ENCODE results near the gene IL11.

IL11 gene

DNA sequence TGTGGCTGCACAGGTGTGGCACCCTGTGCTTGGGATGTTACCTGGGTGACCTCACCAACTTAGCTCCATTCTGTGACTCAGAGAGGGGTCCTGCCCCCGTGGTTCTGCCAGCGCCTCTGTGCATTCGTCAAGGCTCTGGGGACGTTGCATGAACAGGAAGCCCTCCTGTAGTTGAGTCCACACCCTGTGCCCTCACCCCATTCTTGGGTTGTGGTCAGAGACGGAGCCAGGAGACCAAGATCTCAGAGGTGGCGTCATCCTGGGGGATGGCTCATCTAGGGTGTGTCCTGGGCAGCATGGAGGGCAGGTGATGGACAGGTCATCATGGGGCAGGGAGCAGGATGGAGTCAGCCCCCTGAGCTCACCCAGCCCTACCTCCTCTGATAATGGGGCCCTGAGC is 18.2 kb downstream of the IL11 start:
- DNase-seq (ENCODE audit: low read depth): no peak

DNA sequence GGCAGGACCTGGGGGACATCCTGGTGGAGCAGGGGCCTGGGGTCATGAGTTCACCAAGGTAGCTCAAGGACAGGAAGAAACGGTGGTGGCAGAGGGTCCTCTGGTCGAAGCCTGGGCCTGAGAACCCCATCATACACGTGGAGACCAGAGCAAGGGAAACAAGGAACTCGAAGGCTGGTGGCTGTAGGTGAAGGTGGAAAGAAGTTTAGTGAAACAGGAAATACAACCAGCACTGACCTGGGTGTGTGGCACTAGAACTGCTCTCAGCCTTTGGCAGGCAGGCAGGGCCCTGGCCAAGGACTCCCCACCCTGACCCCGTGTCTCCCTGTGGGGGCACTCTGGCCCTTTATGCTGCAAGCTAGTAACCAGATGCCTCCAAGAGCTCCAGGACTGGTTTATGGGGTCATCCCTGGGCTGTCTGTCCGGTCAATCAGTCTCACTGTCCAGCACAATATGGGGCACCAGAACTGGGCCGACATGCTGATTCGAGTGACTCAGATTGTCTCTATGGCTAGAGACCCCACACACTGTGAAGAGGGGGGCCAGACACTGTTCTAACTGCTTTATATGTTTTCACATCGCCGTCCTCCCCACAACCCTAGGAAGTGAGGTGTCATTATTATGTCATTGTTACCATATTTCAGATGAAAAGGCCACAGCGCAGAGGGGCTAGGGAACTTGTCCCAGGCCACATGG is 19.5 kb downstream of the IL11 start:
- no peak for DNase-seq (ENCODE audit: low read depth)

- no peak for DNase-seq (ENCODE audit: low read depth)
These were observed 21.8 kb downstream of the IL11 start for GRCh38 chr19:55348317-55349034.

- no peak for DNase-seq (ENCODE audit: low read depth)
These were observed 22.7 kb downstream of the IL11 start for GRCh38 chr19:55347442-55348009.

- no peak for DNase-seq (ENCODE audit: low read depth)
These were observed 23.4 kb downstream of the IL11 start for GRCh38 chr19:55346725-55347441.

GRCh38 chr19:55345818-55346724 is 24.2 kb downstream of the IL11 start:
- DNase-seq (ENCODE audit: low read depth): no peak

DNA sequence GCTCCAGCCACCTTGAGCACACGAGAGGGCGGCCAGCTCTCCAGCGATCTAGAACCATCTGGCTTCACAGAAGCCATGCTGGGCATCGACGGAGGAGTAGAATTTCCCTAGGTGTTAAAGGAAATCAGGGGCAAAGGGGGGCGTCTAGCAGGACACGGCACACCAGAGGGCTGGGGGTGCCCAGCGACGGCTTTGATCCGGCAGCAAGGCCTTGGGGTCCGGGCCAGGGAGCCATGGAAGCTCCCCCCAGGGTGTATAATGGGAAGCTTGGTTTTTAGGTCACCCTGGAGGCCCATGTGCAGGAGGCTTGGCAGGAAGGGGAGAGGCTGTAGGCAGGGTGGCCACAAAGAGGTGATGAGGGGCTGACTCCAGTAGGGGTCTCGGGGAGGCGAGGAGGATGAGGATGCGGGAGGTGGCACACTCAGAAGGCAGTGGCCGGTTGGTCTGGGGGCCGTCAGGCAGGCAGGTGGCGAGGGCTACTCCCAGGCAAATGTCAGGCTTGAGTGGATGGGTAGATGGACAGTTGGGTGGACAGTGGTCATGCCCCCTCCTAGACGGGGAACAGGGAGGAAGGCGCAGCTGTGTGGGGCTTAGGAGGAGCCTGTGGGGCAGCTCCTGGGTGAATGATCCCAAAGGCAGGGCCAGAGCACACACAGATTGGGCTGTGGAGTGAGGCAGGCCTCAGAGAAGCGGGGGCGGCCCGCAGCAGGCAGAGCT is 25.0 kb downstream of the IL11 start:
- no peak for DNase-seq (ENCODE audit: low read depth)

DNA sequence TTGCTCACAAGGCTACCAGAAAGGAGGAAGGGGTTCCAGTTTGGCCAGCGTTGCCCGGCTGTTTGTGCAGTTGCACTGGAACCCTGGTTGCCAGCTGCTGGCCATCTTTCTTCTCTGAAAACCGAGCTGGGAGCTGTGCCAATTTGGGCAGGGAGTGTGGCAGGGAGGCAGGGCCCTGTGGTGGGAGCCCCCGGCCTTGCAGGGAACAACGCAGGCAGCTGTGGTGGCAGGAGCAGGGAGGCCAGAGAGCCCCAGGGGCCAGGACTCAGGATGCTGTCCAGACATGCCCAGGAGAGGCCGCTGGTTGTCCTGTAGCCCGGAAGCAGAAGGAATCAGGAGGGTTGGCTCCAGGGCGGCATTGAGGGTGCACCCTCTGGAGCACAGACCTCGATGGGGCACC is 25.8 kb downstream of the IL11 start:
- DNase-seq (ENCODE audit: low read depth): no peak

DNA sequence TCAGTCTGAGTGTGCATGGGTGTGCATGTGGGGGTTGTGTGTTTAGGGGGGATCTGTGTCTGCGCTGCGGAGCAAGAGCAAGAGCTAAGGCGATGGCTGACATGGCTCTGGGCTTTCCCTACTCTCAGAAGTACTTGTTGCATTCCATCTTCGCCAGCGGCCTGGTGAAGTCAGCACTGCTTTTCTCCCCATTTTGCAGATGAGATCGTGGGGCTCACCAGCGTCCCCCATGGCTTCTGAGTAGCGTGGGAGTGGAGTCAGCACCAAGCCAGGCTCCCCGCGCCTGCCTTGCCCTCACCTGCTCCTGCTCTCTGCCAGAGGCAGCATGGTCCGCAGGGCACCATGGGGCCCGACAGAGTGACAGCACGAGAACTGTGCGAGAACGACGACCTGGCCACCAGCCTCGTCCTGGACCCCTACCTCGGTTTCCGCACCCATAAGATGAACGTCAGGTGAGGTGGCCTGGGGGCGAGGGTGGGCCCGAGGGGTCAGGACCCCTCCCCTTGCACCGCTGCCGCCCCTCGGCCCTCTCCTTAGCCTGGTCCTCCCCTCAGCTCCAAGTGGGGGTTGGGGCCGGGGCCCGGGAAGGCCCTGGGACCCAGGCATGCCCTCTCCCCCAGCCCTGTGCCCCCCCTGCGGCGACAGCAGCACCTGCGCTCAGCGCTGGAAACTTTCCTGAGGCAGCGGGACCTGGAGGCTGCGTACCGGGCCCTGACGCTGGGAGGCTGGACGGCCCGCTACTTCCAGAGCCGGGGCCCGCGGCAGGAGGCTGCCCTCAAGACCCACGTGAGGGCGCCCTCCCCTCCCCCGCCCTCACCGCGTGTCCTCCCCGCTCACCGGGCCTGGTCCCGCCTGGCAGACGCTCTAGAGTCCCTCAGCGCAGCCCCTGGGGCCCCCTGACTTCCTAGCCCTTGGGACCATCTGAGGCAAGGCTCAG is 28.4 kb downstream of the IL11 start:
- DNase-seq (ENCODE audit: low read depth): no peak

DNA sequence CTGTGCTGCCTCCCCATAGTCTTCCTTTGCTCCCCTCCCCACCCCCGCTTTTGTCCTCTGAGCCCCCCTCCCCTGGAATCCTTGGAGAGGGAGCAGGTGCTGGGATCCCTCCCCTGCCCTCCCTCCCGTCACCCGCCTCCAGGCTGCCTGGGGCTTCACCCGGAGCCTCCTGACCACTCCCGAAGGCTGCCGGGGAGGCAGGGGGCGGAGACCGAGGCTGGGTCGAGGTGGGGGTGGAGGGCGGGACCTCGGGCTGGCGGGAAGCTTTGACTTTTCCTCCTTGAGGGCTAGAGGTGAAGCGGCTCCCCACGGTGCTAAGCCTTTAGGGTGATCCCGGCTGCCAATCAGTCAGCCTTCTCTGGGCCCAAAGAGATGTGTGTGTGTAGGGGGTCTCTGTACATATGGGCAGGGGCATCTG is 29.1 kb downstream of the IL11 start:
- DNase-seq (ENCODE audit: low read depth): peak; percentile 75

DNA sequence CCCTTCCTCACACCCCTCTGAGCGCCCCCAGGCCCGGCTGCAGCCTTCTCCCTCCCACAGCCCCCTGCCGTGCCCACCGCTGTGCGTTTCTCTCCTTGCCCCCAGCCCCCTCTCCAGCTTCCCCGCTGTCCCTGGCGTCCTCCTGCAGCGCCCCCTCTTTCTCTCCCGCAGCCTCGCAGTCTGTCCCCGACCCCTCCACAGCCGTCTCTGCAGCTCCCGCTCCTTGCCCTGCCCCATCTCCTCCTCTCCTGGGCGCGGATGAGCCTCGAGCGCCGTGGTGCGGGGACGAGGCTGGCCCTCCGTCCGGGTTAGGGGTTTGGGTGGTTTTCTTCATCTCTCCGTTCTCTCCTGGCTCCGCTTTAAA is 29.5 kb downstream of the IL11 start:
- DNase-seq (ENCODE audit: low read depth): peak; percentile 40

DNA sequence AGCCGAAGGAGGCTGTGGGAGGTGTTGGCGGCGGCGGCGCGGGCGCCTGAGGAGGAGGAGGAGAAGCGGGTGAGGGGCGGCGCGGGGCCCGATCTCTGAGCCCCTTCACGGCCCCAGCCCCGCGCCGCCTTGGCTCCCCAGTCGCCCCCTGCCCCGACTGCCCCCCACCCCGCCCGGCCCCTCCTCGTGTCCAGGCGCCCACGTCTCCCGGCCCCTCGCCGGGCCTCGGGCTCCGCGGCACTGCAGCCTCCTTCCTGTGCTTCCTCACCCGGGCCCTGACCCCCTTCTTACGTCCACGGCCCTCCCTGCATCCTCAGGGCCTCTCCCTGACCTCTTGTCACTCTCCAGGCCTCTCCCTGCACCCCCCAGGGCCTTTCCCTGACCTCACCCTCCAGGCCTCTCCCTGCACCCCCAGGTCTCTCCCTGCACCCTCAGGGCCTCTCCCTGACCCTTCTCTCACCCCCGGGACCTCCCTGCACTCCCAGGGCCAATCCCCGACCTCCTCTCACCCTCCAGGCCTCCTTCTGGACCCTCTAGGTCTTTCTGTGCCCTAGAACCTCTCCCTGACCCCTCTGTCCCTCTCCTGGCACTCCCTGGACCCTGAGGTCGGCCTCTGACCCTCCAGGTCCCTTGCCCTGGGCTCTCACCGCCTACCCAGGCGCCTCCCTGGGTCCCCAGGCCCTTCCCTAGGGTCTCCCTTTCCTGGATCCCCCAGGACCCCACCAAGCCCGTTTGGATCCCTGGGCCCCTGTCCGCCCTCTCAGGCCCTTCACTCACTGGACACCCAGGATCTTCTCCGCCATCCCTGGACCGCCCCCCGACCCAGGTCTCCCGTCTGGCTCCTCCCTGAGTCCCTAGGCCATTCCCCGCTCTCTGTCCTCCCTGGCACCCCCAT is 30.1 kb downstream of the IL11 start:
- DNase-seq (ENCODE audit: low read depth): peak; percentile 40

DNA sequence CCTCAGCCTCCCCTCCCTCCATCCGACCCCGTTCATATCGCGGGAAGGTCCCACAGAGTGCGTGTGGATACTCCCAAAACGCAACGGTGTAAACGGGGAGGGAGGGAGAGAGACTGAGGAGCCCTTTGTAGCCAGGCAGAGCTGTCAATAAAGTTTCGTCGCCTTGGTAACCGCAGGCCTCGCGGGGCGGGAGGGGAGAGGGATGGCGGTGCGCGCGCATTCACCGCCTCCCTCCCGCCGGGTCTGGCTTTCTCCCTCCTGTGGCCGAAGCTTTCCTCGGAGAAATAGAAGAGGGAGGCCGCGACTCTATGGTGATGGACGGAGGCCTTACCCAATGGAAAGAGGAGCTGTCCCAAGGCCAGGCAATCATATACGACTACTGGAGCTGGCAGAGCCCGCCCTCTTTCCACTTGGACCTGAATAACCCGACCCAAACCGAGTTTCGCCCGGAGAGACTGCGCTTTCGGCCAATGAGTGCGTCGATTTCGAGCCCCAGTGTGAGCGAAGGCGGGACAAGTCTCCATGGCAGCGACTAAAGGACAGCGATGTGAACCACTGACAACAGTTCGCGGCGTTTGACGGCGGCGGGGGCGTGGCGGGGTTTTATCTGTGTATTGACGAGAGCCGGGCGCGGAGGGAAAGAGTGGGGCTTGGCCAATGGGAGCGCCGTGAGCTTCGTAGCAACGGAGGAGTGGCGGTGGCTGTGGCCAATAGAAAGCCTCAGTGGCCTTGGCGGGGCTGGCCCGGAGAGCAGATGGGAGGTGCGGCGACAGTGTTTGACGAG is 31.0 kb downstream of the IL11 start, which contains the start of gene KMT5C:
KMT5C (plus strand) TSS at position 772 of the 784 bp plus-strand sequence. CDS start 2,061 bp downstream, outside the sequence.
- peak; percentile 100 for DNase-seq (ENCODE audit: low read depth)

DNA sequence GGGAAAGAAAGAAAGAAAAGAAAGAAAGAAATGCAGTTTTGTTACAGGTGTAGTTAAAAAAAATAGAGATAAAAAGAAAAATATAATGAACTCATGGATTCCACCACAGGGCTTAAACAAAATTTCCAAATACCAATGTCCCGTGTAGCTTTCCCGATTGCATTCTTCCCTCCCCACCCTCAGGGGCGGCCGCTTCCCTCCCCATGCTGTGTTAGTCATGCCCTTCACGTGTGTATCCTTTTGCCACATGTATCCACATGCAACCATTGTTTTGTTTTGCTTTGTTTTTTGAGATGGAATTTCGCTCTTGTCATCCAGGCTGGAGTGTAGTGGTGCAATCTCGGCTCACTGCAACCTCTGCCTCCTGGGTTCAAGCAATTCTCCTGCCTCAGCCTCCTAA is 34.2 kb downstream of the IL11 start:
- DNase-seq (ENCODE audit: low read depth): peak; percentile 50

DNA sequence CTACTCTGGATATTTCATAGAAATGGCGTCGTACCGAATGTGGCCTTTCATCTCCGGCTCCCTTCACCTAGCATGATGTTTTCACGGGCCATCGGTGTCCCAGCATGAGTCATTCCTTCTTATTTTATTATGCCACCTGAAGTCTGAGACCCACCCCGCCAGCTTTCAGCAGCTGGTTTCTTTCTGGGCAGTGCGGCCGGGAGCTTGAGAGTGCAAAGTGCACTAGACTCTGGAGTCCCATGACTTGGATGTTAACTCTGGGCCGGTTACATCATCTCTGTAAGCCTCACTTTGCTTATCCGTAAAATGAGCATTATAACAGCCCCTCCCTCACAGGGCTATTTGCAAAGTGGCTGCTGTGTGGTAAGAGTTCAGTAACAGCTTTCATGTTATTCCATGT is 36.4 kb downstream of the IL11 start:
- DNase-seq (ENCODE audit: low read depth): no peak

- peak; percentile 77 for DNase-seq (ENCODE audit: low read depth)
These were observed 40.5 kb downstream of the IL11 start for GRCh38 chr19:55329791-55330190.

DNA sequence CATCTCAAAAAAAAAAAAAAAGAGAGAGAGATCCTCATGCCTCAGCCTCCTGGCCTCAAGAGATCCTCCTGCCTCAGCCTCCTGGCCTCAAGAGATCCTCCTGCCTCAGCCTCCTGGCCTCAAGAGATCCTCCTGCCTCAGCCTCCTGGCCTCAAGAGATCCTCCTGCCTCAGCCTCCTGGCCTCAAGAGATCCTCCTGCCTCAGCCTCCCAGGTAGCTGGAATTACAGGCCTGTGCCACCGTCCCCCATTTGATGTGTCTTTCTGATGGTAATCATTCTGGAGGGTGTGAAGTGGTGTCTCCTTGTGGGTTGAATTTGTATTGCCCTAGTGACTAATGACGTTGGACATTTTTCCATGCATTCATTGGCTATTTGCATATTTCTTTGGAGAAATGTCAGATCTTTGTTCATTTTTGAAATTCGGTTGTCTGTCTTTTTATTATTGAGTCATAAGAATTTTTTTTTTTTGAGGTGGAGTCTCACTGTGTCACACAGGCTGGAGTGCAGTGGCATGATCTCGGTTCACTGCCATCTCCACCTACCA is 41.4 kb downstream of the IL11 start:
- DNase-seq (ENCODE audit: low read depth): peak; percentile 54

DNA sequence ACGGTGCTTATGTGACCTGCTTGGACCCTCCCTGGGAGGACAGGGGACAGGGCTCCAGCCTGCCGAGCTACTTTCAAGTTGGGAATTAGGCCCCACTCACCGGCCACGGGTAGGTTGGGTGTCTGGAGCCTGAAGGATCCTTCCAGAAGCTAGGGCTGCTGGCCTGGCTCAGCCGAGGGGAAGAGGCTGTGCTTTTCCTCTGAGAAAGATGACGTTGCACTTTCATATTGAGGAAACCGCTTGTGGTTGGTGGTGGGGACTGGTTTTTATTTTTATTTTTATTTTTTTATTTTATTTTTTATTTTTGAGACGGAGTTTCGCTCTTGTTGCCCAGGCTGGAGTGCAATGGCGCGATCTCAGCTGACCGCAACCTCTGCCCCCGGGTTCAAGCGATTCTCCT is 45.1 kb downstream of the IL11 start, which contains the start of gene TMEM150B:
TMEM150B (minus strand) TSS at position 170 of the 400 bp plus-strand sequence. CDS start 4,305 bp downstream, outside the sequence.
- DNase-seq (ENCODE audit: low read depth): no peak
